AG10803 (cell line): ENCODE data around the gene SPI1.

Source experiments
- DNase-seq: peaks from one replicate; pipeline ENCODE4 v3.0.0; 2010; ENCODE audit warnings: low read depth
- H3K4me3 ChIP-seq: 2 replicates; pipeline ENCODE4 v1.5.1; 2011; ENCODE audit warnings: mild to moderate bottlenecking, low read length, control low read depth
- TF ChIP-seq, protein P1 (sequence below): conservative IDR thresholded peaks from 2 replicates; pipeline ENCODE4 v1.5.1; 2011; ENCODE audit warnings: mild to moderate bottlenecking, low read length, control low read depth, inconsistent platforms

The SPI1 gene

DNA sequence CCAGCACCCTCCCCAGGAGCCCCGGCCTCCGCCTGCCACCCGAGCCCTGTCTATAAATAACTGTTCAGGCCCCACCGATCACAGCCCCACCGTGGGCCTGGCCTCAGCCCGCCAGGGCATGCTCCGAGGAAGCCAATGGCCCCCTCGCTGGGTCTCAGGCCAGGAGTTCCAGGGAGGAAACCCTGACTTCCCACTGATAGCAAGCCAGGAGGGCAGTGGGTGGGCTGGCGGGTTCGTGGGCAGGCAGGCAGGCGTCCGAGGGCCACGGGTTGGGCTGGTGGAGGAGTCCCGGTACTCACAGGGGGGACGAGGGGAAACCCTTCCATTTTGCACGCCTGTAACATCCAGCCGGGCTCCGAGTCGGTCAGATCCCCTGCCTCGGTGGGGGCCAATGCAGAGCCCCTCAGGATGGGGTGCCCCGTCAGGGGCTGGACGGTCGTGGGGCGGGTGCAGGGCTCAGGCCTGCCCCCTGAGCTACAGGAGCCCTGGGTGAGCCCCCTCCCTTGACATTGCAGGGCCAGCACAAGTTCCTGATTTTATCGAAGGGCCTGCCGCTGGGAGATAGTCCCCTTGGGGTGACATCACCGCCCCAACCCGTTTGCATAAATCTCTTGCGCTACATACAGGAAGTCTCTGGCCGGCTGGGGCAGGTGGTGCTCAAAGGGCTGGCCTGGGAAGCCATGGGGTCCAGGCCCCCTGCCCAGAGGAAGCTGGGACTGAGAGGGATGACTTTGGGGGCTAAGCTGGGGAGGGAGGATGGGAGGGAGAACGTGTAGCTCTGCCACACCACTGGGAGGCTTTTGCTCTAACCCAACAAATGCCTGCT, at the start of gene SPI1:
TSS of gene SPI1 (minus strand) at position 538 of the 826 bp plus-strand sequence. CDS start at position 344, 194 bp downstream.
- TF ChIP-seq, protein P1, sequence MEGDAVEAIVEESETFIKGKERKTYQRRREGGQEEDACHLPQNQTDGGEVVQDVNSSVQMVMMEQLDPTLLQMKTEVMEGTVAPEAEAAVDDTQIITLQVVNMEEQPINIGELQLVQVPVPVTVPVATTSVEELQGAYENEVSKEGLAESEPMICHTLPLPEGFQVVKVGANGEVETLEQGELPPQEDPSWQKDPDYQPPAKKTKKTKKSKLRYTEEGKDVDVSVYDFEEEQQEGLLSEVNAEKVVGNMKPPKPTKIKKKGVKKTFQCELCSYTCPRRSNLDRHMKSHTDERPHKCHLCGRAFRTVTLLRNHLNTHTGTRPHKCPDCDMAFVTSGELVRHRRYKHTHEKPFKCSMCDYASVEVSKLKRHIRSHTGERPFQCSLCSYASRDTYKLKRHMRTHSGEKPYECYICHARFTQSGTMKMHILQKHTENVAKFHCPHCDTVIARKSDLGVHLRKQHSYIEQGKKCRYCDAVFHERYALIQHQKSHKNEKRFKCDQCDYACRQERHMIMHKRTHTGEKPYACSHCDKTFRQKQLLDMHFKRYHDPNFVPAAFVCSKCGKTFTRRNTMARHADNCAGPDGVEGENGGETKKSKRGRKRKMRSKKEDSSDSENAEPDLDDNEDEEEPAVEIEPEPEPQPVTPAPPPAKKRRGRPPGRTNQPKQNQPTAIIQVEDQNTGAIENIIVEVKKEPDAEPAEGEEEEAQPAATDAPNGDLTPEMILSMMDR, result no peak
- DNase-seq, result no peak
- H3K4me3 ChIP-seq, result no peak within 1 kb of the TSS

DNA sequence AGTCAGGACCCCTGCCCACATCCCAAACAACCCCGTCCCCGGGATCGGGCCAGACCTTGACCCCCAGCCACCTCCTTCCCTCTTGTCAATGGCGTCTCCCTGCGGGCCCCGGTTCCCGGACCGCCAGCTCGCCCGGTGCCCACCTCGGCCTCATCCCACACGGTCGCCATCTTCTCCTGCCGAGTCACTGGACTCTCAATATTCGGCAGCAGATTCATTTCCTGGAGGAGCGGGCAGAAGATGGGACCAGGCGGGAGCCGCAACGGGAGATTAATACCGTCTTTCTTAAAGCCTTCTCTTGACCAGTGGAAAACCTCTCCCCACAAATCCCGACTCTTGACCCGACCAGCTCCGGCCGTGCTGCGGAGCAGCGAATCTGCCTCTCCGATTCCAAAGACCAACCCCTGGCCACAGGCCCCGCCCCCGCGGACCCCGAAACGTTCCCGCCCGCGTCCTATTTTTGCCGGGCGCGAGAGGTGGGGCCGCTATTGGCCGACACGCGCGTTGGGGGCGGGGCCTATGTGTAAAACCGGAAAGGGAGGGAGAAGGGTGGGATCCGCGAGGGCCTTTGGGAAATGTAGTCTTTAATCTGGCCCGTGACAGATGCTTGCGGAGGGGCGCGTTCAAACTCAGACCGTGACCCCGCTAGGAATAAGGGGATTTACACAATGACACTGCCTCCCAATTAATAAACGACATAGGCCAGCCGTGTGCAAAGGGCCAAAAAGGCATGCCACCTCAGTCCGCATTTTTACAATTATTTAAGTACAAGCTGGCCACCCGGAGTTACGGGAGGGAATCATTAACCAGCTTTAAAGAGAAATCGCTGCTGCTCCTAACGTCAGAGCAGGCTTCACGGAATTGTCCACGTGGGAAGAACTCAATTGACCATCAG, 48.0 kb upstream of the SPI1 start, which contains the start of gene PSMC3:
TSS of gene PSMC3 (minus strand) at position 378 of the 895 bp plus-strand sequence. CDS start at position 218, 160 bp downstream.
- H3K4me3 ChIP-seq, result peak within 1 kb of the TSS; percentile 99
- TF ChIP-seq, protein P1, result no peak
- DNase-seq, result peak; percentile 93

DNA sequence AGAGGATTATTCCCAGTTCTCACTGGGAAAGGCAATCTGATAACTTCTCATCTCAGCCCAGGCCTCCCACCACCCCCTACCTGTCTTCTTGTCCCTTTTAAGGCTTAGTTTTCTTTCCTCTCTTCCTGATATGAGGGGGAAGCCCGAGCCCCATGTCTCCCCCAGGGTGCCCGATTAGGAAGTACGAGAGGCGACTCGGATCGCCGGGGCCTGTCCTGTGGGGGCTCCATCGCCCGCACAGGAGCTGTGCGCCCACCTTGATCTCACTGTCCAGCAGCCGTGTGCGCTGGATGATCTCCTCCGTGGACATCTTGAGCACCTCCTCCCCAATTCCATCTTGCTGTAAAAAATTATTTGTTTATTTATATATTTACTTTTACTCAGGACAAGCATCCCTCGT, 47.3 kb upstream of the SPI1 start:
- H3K4me3 ChIP-seq, result peak overlapping the region; percentile 99
- DNase-seq, result no peak
- TF ChIP-seq, protein P1, result no peak

DNA sequence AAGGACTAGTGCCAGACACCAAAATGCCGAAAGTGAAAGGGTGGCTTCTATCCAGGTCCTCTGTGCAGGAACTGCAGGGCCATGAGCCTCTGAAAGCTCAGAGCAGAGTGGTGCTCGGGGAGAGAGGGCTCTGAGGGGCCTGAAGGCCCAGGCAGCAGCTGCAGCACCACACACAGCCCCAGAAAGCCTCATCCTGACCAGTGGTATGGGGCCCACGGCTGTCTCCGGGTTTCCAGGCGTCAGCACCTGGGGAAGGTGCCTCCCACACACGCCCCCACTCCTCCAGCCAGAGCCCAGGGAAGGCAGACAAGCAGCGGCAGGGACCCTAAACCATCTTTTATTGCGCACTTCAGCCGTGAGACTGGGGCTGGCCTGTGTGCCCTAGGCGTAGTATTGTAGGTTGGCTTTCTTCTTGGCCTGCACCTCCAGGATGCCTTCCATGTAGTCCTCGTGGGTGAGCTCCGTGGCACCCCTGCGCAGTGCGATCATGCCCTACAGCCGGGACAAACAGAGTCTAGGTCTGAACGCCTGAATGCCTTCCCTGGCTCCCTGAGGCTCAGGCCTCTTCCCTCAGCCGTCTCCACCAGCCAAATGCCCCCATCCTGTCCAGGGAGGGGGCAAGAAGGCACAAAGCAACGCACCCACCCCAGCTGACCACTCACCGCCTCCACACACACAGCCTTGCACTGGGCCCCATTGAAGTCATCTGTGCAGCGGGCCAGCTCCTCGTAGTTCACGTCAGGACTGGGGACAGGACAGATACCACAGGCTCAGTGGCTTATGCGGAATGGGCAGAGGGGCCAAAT, 40.3 kb upstream of the SPI1 start:
- H3K4me3 ChIP-seq, result no peak overlapping the region
- TF ChIP-seq, protein P1, result no peak
- peak; percentile 25 for DNase-seq

DNA sequence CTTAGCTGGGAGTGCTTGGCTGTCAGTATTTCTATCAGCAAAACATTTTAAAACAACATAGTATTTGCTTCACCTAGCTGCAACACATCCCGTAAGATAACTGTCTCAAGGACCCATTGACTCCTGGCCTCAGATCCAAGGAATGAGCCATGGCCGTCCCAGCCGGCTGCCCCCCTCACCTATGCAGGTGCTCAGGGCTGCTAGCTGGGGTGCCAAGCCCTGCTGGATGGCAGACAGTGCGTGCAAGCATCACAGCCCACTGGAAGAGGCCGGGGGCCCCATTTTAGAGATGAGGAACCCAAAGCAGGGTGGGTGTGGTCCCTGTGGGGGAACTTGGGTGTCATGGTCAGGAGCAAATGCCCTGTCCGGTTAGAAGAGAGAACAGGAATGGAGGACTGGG, 39.4 kb upstream of the SPI1 start:
- DNase-seq, result no peak
- TF ChIP-seq, protein P1, result no peak
- H3K4me3 ChIP-seq, result no peak overlapping the region

DNA sequence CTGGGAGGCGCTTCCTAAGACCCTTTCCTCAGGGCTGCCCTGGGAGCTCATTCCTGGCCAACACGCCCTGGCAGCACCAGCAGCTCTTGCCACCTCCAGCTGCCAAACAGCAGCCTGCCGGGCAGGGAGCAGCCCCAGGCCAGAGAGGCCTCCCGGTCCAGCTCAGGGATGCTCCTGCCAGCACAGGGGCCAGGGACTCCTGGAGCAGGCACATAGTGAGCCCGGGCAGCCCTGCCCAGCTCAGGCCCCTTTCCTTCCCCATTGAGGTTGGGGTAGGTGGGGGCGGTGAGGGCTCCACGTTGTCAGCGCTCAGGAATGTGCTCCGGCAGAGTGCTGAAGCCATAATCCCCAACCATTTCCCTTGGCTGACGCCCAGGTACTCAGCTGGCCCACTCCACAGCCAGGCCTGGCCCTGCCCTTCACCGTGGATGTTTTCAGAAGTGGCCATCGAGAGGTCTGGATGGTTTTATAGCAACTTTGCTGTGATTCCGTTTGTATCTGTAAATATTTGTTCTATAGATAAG, 37.7 kb upstream of the SPI1 start:
- peak; percentile 95 for DNase-seq
- TF ChIP-seq, protein P1, result no peak
- no peak overlapping the region for H3K4me3 ChIP-seq
